GM12801 (cell line): ENCODE measurements around the gene SMG6.

Experiments
- CTCF ChIP-seq: IDR thresholded peaks from one replicate; pipeline ENCODE4 v1.5.1; 2011; ENCODE audit warnings: control low read depth; ENCODE audit not compliant: insufficient read length; ENCODE audit errors: extremely low read depth

Gene SMG6

GRCh38 chr17:2303204-2304188 lies at the start of gene SMG6, which contains the start of gene SRR:
TSS of gene SMG6 (minus strand) at chr17:2303785. CDS start at chr17:2303720, 65 bp downstream.
TSS of gene SRR (plus strand) at chr17:2303950. CDS start at chr17:2315561, 11,611 bp downstream.
- TF ChIP-seq CTCF, result no peak

GRCh38 chr17:2351269-2351668 lies 47.7 kb upstream of the SMG6 start:
- TF ChIP-seq CTCF, result no peak

- no peak for TF ChIP-seq CTCF
Observed at GRCh38 chr17:2347805-2348685, 44.5 kb upstream of the SMG6 start.

GRCh38 chr17:2346475-2346874 lies 42.9 kb upstream of the SMG6 start:
- TF ChIP-seq CTCF, result no peak

- TF ChIP-seq CTCF, result no peak
Observed at GRCh38 chr17:2344528-2344927, 40.9 kb upstream of the SMG6 start.

- no peak for TF ChIP-seq CTCF
Observed at GRCh38 chr17:2343421-2343820, 39.8 kb upstream of the SMG6 start.

GRCh38 chr17:2338315-2338657 lies 34.7 kb upstream of the SMG6 start:
- no peak for TF ChIP-seq CTCF
